ENCODE measurements around the gene EFHD1. TPM values are rescaled to one million over a fixed set of nuclear protein-coding genes. Genes with fewer than 3 reads are reported as not detected.

The EFHD1 gene
- total RNA-seq, 5 donors from 2014 or later (not counting 1 experiment from before 2014, with no cell fraction given) = 0.93 to 3.0 (median 2.3) TPM

GRCh38 chr2:232645061-232645460, 11.7 kb downstream of the EFHD1 start:
- ATAC-seq (replicated peaks in 1 of 4) (no peak), DNase-seq (no peak)
- 84% methylated on average over 6 of the region's 6 CpGs for WGBS (ENCODE audit: insufficient coverage)
- Histone ChIP-seq H3K4me3 (ENCODE audit: control insufficient read depth in 1 of 2, extremely low read depth in 1 of 2, low read length in 1 of 2) (no peak overlapping the region), H3K27me3 (replicated peaks in 1 of 2; ENCODE audit: control insufficient read depth in 2 of 2, extremely low read depth in 1 of 2, insufficient read depth in 2 of 2, low read length in 1 of 2) (peaks cover 0 to 22% of the 10 kb centered on the region in 2 experiments), H3K4me1 (ENCODE audit: control insufficient read depth in 1 of 2, extremely low read depth in 1 of 2, insufficient read depth in 2 of 2, low read length in 2 of 2) (no peaks in the 10 kb centered on the region), H3K36me3 (ENCODE audit: control insufficient read depth in 2 of 2, extremely low read depth in 1 of 2, insufficient read depth in 1 of 2, low read length in 1 of 2) (no peaks in the 10 kb centered on the region), H3K9me3 (no peaks in the 10 kb centered on the region), H3K27ac (ENCODE audit: low read length) (no peak overlapping the region)
- CTCF ChIA-PET = no interaction called here
- peaks cover 6 to 14% of the 10 kb centered on the region in 2 donors for H3K27me3 Mint-ChIP-seq
- H3K9me3 Mint-ChIP-seq = no peaks in the 10 kb centered on the region
- no peaks in the 10 kb centered on the region for H3K4me1 Mint-ChIP-seq
- no peak overlapping the region for H3K4me3 Mint-ChIP-seq
- no peak overlapping the region for H3K27ac Mint-ChIP-seq
- H3K36me3 Mint-ChIP-seq = no peaks in the 10 kb centered on the region
- POLR2A ChIA-PET = no interaction called here

- H3K9me3 ChIP-seq = no peaks in the 10 kb centered on the region
- ATAC-seq (replicated peaks in 1 of 4) = no peak
- H3K27ac Mint-ChIP-seq = no peak overlapping the region
- no peak overlapping the region for H3K4me3 Mint-ChIP-seq
- no peaks in the 10 kb centered on the region for H3K9me3 Mint-ChIP-seq
- H3K36me3 Mint-ChIP-seq = no peaks in the 10 kb centered on the region
- POLR2A ChIA-PET = no interaction called here
- WGBS (ENCODE audit: insufficient coverage) = 68% methylated on average over 5 of the region's 6 CpGs
- peaks cover 4 to 7% of the 10 kb centered on the region in 2 donors for H3K27me3 Mint-ChIP-seq
- H3K4me1 ChIP-seq (ENCODE audit: control insufficient read depth in 1 of 2, extremely low read depth in 1 of 2, insufficient read depth in 2 of 2, low read length in 2 of 2) = no peaks in the 10 kb centered on the region
- no peak overlapping the region for H3K4me3 ChIP-seq (ENCODE audit: control insufficient read depth in 1 of 2, extremely low read depth in 1 of 2, low read length in 1 of 2)
- H3K36me3 ChIP-seq (ENCODE audit: control insufficient read depth in 2 of 2, extremely low read depth in 1 of 2, insufficient read depth in 1 of 2, low read length in 1 of 2) = no peaks in the 10 kb centered on the region
- CTCF ChIA-PET = no interaction called here
- no peaks in the 10 kb centered on the region for H3K4me1 Mint-ChIP-seq
- DNase-seq = no peak
- no peak overlapping the region for H3K27ac ChIP-seq (ENCODE audit: low read length)
- H3K27me3 ChIP-seq (replicated peaks in 1 of 2; ENCODE audit: control insufficient read depth in 2 of 2, extremely low read depth in 1 of 2, insufficient read depth in 2 of 2, low read length in 1 of 2) = peaks cover 0 to 21% of the 10 kb centered on the region in 2 experiments
Measured at GRCh38 chr2:232646726-232647125, 13.3 kb downstream of the EFHD1 start.

- no peaks in the 10 kb centered on the region for H3K4me1 Mint-ChIP-seq
- WGBS (ENCODE audit: insufficient coverage) = 74% methylated on average over 8 of the region's 8 CpGs
- no peak overlapping the region for H3K27ac ChIP-seq (ENCODE audit: low read length)
- CTCF ChIA-PET = no interaction called here
- H3K27me3 Mint-ChIP-seq = peaks cover 4 to 7% of the 10 kb centered on the region in 2 donors
- no peaks in the 10 kb centered on the region for H3K9me3 ChIP-seq
- POLR2A ChIA-PET = no interaction called here
- H3K4me1 ChIP-seq (ENCODE audit: control insufficient read depth in 1 of 2, extremely low read depth in 1 of 2, insufficient read depth in 2 of 2, low read length in 2 of 2) = no peaks in the 10 kb centered on the region
- H3K9me3 Mint-ChIP-seq = no peaks in the 10 kb centered on the region
- no peaks in the 10 kb centered on the region for H3K36me3 Mint-ChIP-seq
- no peak overlapping the region for H3K4me3 Mint-ChIP-seq
- no peak for DNase-seq
- no peaks in the 10 kb centered on the region for H3K36me3 ChIP-seq (ENCODE audit: control insufficient read depth in 2 of 2, extremely low read depth in 1 of 2, insufficient read depth in 1 of 2, low read length in 1 of 2)
- H3K27me3 ChIP-seq (replicated peaks in 1 of 2; ENCODE audit: control insufficient read depth in 2 of 2, extremely low read depth in 1 of 2, insufficient read depth in 2 of 2, low read length in 1 of 2) = peaks cover 0 to 20% of the 10 kb centered on the region in 2 experiments
- H3K27ac Mint-ChIP-seq = no peak overlapping the region
- H3K4me3 ChIP-seq (ENCODE audit: control insufficient read depth in 1 of 2, extremely low read depth in 1 of 2, low read length in 1 of 2) = no peak overlapping the region
- no peak for ATAC-seq (replicated peaks in 1 of 4)
Measured at GRCh38 chr2:232647261-232647660, 13.9 kb downstream of the EFHD1 start.

- H3K27ac ChIP-seq (ENCODE audit: low read length) = no peak overlapping the region
- no peaks in the 10 kb centered on the region for H3K36me3 ChIP-seq (ENCODE audit: control insufficient read depth in 2 of 2, extremely low read depth in 1 of 2, insufficient read depth in 1 of 2, low read length in 1 of 2)
- Mint-ChIP-seq H3K27ac (no peak overlapping the region), H3K27me3 (peaks cover 4 to 6% of the 10 kb centered on the region in 2 donors), H3K9me3 (no peaks in the 10 kb centered on the region), H3K4me1 (no peaks in the 10 kb centered on the region), H3K4me3 (no peak overlapping the region), H3K36me3 (no peaks in the 10 kb centered on the region)
- CTCF ChIA-PET = interaction anchor here in 1 of 2 donors (0.5 kb wide), 1 partner anchor 1445 kb away, joined by 6 read pairs; no protein-coding TSS in a partner anchor
- no peaks in the 10 kb centered on the region for H3K4me1 ChIP-seq (ENCODE audit: control insufficient read depth in 1 of 2, extremely low read depth in 1 of 2, insufficient read depth in 2 of 2, low read length in 2 of 2)
- H3K9me3 ChIP-seq = no peaks in the 10 kb centered on the region
- WGBS (ENCODE audit: insufficient coverage) = 88% methylated on average over 11 of the region's 11 CpGs
- POLR2A ChIA-PET = no interaction called here
- ATAC-seq (replicated peaks in 1 of 4) = no peak
- H3K4me3 ChIP-seq (ENCODE audit: control insufficient read depth in 1 of 2, extremely low read depth in 1 of 2, low read length in 1 of 2) = no peak overlapping the region
- H3K27me3 ChIP-seq (replicated peaks in 1 of 2; ENCODE audit: control insufficient read depth in 2 of 2, extremely low read depth in 1 of 2, insufficient read depth in 2 of 2, low read length in 1 of 2) = peaks cover 0 to 20% of the 10 kb centered on the region in 2 experiments
- DNase-seq = no peak
Measured at GRCh38 chr2:232649033-232649432, 15.6 kb downstream of the EFHD1 start.

GRCh38 chr2:232652505-232652851, 19.1 kb downstream of the EFHD1 start:
- ATAC-seq (replicated peaks in 1 of 4) (no peak), DNase-seq (no peak)
- Mint-ChIP-seq H3K9me3 (no peaks in the 10 kb centered on the region), H3K4me1 (no peaks in the 10 kb centered on the region), H3K27ac (no peak overlapping the region), H3K27me3 (peaks cover 2 to 3% of the 10 kb centered on the region in 2 donors), H3K36me3 (no peaks in the 10 kb centered on the region), H3K4me3 (no peak overlapping the region)
- CTCF ChIA-PET = no interaction called here
- POLR2A ChIA-PET = no interaction called here
- 74% methylated on average over 3 of the region's 4 CpGs for WGBS (ENCODE audit: insufficient coverage)
- Histone ChIP-seq H3K27ac (ENCODE audit: low read length) (no peak overlapping the region), H3K36me3 (ENCODE audit: control insufficient read depth in 2 of 2, extremely low read depth in 1 of 2, insufficient read depth in 1 of 2, low read length in 1 of 2) (no peaks in the 10 kb centered on the region), H3K9me3 (no peaks in the 10 kb centered on the region), H3K4me1 (ENCODE audit: control insufficient read depth in 1 of 2, extremely low read depth in 1 of 2, insufficient read depth in 2 of 2, low read length in 2 of 2) (no peaks in the 10 kb centered on the region), H3K27me3 (replicated peaks in 1 of 2; ENCODE audit: control insufficient read depth in 2 of 2, extremely low read depth in 1 of 2, insufficient read depth in 2 of 2, low read length in 1 of 2) (peaks cover 0 to 5% of the 10 kb centered on the region in 2 experiments), H3K4me3 (ENCODE audit: control insufficient read depth in 1 of 2, extremely low read depth in 1 of 2, low read length in 1 of 2) (no peak overlapping the region)

GRCh38 chr2:232653441-232653840, 20.0 kb downstream of the EFHD1 start:
- Histone ChIP-seq H3K4me1 (ENCODE audit: control insufficient read depth in 1 of 2, extremely low read depth in 1 of 2, insufficient read depth in 2 of 2, low read length in 2 of 2) (no peaks in the 10 kb centered on the region), H3K27ac (ENCODE audit: low read length) (no peak overlapping the region), H3K36me3 (ENCODE audit: control insufficient read depth in 2 of 2, extremely low read depth in 1 of 2, insufficient read depth in 1 of 2, low read length in 1 of 2) (no peaks in the 10 kb centered on the region), H3K9me3 (no peaks in the 10 kb centered on the region), H3K27me3 (replicated peaks in 1 of 2; ENCODE audit: control insufficient read depth in 2 of 2, extremely low read depth in 1 of 2, insufficient read depth in 2 of 2, low read length in 1 of 2) (peaks cover 0 to 5% of the 10 kb centered on the region in 2 experiments), H3K4me3 (ENCODE audit: control insufficient read depth in 1 of 2, extremely low read depth in 1 of 2, low read length in 1 of 2) (no peak overlapping the region)
- ChIA-PET POLR2A (no interaction called here), CTCF (no interaction called here)
- Mint-ChIP-seq H3K4me1 (no peaks in the 10 kb centered on the region), H3K4me3 (no peak overlapping the region), H3K27ac (no peak overlapping the region), H3K27me3 (no peaks in the 10 kb centered on the region), H3K9me3 (no peaks in the 10 kb centered on the region), H3K36me3 (no peaks in the 10 kb centered on the region)
- WGBS (ENCODE audit: insufficient coverage) = 69% methylated on average over 4 of the region's 7 CpGs
- no peak for ATAC-seq (replicated peaks in 1 of 4)
- no peak for DNase-seq

GRCh38 chr2:232655392-232655791, 22.0 kb downstream of the EFHD1 start:
- ChIA-PET CTCF (interaction anchor here in 1 of 2 donors (0.6 kb wide), 1 partner anchor 15 kb away, joined by 3 read pairs; no protein-coding TSS in a partner anchor), POLR2A (no interaction called here)
- no peaks in the 10 kb centered on the region for H3K4me1 ChIP-seq (ENCODE audit: control insufficient read depth in 1 of 2, extremely low read depth in 1 of 2, insufficient read depth in 2 of 2, low read length in 2 of 2)
- no peak overlapping the region for H3K27ac Mint-ChIP-seq
- no peak for ATAC-seq (replicated peaks in 1 of 4)
- no peaks in the 10 kb centered on the region for H3K27me3 Mint-ChIP-seq
- no peak for DNase-seq
- H3K4me3 ChIP-seq (ENCODE audit: control insufficient read depth in 1 of 2, extremely low read depth in 1 of 2, low read length in 1 of 2) = no peak overlapping the region
- no peak overlapping the region for H3K4me3 Mint-ChIP-seq
- H3K27ac ChIP-seq (ENCODE audit: low read length) = no peak overlapping the region
- no peaks in the 10 kb centered on the region for H3K36me3 ChIP-seq (ENCODE audit: control insufficient read depth in 2 of 2, extremely low read depth in 1 of 2, insufficient read depth in 1 of 2, low read length in 1 of 2)
- H3K4me1 Mint-ChIP-seq = no peaks in the 10 kb centered on the region
- H3K36me3 Mint-ChIP-seq = no peaks in the 10 kb centered on the region
- WGBS (ENCODE audit: insufficient coverage) = 74% methylated on average over 5 of the region's 6 CpGs
- peaks cover 0 to 5% of the 10 kb centered on the region in 2 experiments for H3K27me3 ChIP-seq (replicated peaks in 1 of 2; ENCODE audit: control insufficient read depth in 2 of 2, extremely low read depth in 1 of 2, insufficient read depth in 2 of 2, low read length in 1 of 2)
- H3K9me3 ChIP-seq = no peaks in the 10 kb centered on the region
- no peaks in the 10 kb centered on the region for H3K9me3 Mint-ChIP-seq
